ENCODE results near the gene TYW1. TPM values are rescaled to one million over a fixed set of nuclear protein-coding genes. Genes with fewer than 3 reads are reported as not detected.
"Not testable (repeated sequence)": the region's sequence is repeated elsewhere in the genome, so short reads cannot be mapped to it uniquely, and the experiment has no call there.

TYW1 gene
- total RNA-seq, 3 donors from 2014 or later, result 21.5 to 30.3 (median 26.3) TPM

DNA sequence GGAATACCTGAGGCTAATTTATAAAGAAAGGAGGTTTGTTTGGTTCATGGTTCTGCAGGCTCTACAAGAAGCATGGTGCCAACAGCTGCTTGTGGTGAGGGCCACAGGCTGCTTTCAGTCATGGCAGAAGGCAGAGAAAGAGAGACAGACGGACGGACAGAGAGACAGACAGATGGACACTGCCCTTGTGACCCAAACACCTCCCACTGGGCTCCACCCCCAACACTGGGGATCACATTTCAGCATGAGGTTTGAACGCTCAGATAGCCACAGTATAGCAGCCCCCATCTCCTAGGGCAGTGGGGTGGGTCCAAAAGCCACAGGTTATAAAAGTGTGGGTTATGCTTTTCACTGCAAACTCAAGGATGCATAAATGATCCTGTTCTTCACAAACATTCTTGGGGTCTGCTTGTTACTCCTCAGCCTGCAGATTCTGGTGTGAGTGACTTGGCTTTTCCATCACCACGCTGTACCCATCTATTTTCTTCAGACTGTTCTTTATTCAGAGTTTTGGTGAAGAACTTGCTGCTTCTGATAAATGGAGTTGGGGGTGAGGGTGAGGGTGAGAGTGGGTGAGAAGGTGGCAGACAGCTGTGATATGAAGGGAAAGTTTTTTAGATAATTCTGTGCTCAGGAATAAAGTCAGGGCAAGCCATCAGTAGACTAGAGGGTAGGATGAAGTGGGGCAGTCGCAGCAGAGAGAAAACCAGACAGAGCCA is 194.5 kb downstream of the TYW1 start:
- not testable (repeated sequence) for ATAC-seq; H3K9me3 Mint-ChIP-seq; DNase-seq; H3K27me3 Mint-ChIP-seq (ENCODE audit: low read depth); H3K4me3 Mint-ChIP-seq
- Mint-ChIP-seq H3K36me3 (ENCODE audit: insufficient read depth) (peaks cover 26% of the 10 kb centered on the region), H3K4me1 (ENCODE audit: low read depth) (peaks cover 26% of the 10 kb centered on the region)

DNA sequence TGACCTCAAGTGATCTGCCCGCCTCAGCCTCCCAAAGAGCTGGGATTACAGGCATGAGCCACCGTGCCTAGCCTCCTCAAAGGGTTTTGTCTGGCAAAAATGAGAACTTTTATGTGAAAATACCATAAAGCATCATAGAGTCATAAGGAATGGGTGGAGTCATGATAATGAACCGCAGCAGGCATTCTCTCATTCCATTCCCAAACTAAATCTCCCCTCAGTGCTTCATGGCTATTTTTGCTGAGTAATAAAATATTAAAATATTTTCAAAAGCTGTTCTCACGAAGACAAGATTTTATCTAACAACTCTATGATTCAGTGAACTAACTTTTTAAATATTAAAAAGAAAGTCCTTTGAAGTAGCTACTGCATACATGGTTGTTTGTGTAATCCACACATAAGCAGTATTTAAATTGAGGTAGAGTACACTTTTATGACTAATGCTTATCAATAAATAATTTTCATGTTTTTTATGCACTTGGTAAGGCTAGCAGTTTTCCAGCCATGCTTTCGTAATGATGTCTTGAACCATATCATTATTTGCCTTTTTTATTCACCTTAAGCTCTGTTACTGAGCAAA is 195.6 kb downstream of the TYW1 start:
- peaks cover 26% of the 10 kb centered on the region for H3K4me1 Mint-ChIP-seq (ENCODE audit: low read depth)
- H3K4me3 Mint-ChIP-seq, result not testable (repeated sequence)

DNA sequence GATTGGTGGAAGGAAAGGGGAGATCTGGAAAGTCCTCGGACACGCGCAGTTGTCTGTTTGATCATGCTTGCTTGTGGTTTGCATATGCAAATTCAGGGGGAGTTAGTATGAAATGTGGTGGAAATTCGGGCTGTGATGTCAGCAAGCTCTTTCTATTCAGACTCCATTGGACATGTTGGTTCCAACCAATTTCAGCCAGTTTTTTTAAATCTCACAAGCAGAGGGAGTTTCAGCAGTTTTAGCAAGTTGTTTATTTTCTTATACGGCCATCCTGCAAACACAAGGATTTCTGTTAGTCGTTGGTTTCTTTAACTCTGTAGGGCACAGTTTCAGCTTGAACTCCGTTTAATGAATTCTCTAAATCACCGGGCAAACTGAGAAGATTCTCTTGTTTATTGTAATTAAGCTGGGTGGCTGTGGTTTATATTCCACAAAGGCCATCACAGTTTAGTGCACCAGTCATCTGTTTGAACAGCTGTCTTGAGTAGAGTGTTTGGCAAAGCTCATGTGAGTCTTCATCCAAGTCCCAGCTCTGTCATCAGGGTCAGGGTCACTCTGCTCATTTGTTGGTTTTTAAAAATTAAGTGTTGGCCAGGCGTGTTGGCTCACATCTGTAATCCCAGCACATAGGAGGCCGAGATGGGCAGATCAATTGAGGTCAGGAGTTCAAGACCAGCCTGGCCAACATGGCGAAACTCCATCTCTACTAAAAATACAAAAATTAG is 196.4 kb downstream of the TYW1 start:
- H3K36me3 Mint-ChIP-seq (ENCODE audit: insufficient read depth), result peaks cover 36% of the 10 kb centered on the region
- H3K4me1 Mint-ChIP-seq (ENCODE audit: low read depth), result peaks cover 26% of the 10 kb centered on the region
- H3K4me3 Mint-ChIP-seq; H3K9me3 Mint-ChIP-seq; ATAC-seq; H3K27me3 Mint-ChIP-seq (ENCODE audit: low read depth); DNase-seq: not testable (repeated sequence)

More for the DNA sequence above, 195.6 kb downstream of the TYW1 start:
- not testable (repeated sequence) for ATAC-seq; H3K27me3 Mint-ChIP-seq (ENCODE audit: low read depth); DNase-seq; H3K9me3 Mint-ChIP-seq
- H3K36me3 Mint-ChIP-seq (ENCODE audit: insufficient read depth), result peaks cover 33% of the 10 kb centered on the region

DNA sequence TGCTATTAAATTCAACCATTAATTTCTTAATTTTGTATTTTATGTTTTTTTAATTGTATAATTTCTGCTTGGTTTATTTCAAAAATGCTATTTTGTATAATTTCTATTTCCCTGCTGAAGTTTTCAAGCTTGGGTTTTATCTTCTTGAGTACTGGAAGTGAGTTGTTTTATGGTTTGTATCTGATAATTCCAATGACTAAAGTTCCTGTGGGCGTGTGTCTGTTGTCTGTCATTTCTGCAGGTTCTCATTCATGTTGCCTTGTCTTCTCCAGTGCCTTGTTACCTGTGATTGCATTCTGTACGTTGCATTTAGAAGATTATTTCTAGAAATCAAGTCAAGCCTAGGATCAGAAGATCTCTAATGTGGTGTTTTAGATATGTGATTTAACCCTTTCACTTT is 199.5 kb downstream of the TYW1 start:
- not testable (repeated sequence) for H3K9me3 Mint-ChIP-seq; H3K4me3 Mint-ChIP-seq; DNase-seq; H3K4me1 Mint-ChIP-seq (ENCODE audit: low read depth); ATAC-seq; H3K27me3 Mint-ChIP-seq (ENCODE audit: low read depth)
- H3K36me3 Mint-ChIP-seq (ENCODE audit: insufficient read depth), result peaks cover 43% of the 10 kb centered on the region

DNA sequence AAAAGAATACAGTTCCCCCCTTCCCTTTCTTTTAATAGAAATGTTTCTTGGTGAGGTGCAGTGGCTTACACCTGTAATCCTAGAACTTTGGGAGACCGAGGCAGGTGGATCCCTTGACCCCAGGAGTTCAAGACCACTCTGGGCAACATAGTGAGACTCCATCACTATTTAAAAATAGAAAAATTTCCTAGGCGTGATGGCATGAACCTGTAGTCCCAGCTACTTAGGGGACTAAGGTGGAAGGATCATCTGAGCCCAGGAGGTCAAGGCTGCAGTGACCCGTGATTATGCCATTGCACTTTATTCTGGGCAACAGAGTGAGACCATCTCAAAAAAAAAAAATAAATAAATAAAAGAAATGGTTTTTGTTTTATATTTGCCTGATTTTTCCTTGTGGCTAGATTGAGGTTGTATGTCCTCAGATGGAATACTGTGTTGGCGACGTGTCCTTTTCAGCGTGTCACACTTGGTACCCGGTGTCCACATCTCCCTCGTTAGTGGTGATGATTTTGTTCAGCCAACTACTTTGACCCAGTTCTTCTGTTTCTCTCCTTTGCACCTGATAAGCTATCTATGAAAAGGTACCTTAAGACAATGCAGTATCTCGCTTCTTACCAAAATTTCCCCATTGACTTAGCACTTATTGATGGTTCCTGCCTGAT is 202.4 kb downstream of the TYW1 start:
- not testable (repeated sequence) for H3K27me3 Mint-ChIP-seq (ENCODE audit: low read depth); H3K4me1 Mint-ChIP-seq (ENCODE audit: low read depth); H3K9me3 Mint-ChIP-seq; ATAC-seq; DNase-seq; H3K4me3 Mint-ChIP-seq
- peaks cover 49% of the 10 kb centered on the region for H3K36me3 Mint-ChIP-seq (ENCODE audit: insufficient read depth)

DNA sequence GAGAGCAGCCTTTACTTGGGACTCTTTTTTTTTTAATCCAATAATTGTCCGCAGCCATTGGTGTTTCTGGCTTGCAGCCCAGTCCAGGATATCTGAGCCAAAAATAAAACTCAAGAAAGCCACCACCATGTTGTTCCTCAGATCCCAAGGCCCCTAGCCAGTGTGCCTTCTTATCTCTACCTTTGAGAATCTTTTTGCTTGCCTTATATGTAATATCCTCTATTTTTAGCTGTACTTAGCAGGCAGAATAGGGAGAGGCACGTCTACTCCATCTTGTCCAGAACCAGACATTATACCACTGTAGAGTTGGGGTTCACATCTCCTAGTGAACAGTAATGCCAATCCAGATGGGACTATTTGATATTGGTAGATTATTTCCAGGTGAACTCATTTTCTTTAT is 209.1 kb downstream of the TYW1 start:
- peaks cover 38% of the 10 kb centered on the region for H3K36me3 Mint-ChIP-seq (ENCODE audit: insufficient read depth)
- H3K27me3 Mint-ChIP-seq (ENCODE audit: low read depth), result not testable (repeated sequence)

DNA sequence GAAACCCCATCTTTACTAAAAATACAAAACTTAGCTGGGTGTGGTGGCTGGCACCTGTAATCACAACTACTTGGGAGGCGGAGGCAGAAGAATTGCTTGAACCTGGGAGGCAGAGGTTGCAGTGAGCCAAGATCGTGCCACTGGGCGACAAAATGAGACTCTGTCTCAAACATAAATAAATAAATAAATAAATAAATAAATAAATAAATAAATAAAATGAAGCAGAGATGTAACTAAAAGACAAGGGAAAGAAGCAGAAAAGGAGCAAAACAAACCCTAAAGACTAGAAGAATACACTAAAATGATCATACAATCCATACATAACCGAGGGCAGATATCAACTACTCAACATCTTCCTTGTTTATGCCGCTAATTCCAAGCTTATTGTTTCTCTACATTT is 209.8 kb downstream of the TYW1 start:
- DNase-seq (no peak), ATAC-seq (no peak)
- Mint-ChIP-seq H3K27me3 (ENCODE audit: low read depth) (no peaks in the 10 kb centered on the region), H3K36me3 (ENCODE audit: insufficient read depth) (peaks cover 37% of the 10 kb centered on the region), H3K4me1 (ENCODE audit: low read depth) (no peaks in the 10 kb centered on the region), H3K4me3 (no peak overlapping the region), H3K9me3 (peaks cover 4% of the 10 kb centered on the region)

More for the DNA sequence above, 209.1 kb downstream of the TYW1 start:
- not testable (repeated sequence) for DNase-seq; H3K4me1 Mint-ChIP-seq (ENCODE audit: low read depth); H3K9me3 Mint-ChIP-seq; ATAC-seq; H3K4me3 Mint-ChIP-seq

DNA sequence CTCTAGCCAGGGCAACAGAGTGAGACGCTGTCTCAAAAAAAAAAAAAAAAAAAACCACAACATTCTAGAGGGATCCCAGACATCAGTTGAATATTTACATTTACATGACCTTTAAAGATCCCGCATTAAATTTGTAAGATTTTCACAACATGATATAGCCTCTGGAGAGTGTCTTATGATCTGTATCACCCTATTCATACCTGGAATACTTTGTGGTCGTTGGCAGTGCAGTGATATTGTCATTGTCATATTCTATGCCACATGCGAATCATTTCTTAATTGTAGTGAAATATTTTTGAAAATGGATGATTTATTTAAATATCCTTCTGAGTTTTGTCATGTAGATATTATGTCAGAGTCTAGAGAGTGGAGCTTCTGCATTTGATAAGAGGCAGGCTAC is 212.0 kb downstream of the TYW1 start:
- ATAC-seq; H3K4me1 Mint-ChIP-seq (ENCODE audit: low read depth); H3K9me3 Mint-ChIP-seq; H3K27me3 Mint-ChIP-seq (ENCODE audit: low read depth); H3K4me3 Mint-ChIP-seq; DNase-seq: not testable (repeated sequence)
- peaks cover 35% of the 10 kb centered on the region for H3K36me3 Mint-ChIP-seq (ENCODE audit: insufficient read depth)

DNA sequence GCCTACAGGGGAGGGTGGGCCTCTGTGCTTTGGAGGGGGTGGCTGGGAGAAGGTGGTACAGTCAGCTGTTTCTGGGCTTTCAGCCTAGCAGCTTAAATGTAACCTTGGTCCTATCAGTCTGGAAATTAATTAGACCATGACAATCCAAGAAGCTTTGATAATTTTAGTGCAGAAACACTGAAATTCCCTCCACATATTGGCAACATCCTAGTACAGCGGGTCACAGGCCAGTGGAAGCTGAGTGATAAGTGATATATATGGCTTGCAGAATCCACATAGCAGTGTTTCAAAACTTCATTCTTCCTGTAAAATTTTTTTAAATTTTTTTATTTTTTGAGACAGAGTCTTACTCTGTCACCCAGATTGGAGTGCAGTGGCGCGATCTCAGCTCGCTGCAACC is 212.6 kb downstream of the TYW1 start:
- ATAC-seq, result no peak
- no peaks in the 10 kb centered on the region for H3K4me1 Mint-ChIP-seq (ENCODE audit: low read depth)
- H3K36me3 Mint-ChIP-seq (ENCODE audit: insufficient read depth), result peaks cover 32% of the 10 kb centered on the region
- no peaks in the 10 kb centered on the region for H3K27me3 Mint-ChIP-seq (ENCODE audit: low read depth)
- no peak overlapping the region for H3K4me3 Mint-ChIP-seq
- peaks cover 4% of the 10 kb centered on the region for H3K9me3 Mint-ChIP-seq
- DNase-seq, result no peak

DNA sequence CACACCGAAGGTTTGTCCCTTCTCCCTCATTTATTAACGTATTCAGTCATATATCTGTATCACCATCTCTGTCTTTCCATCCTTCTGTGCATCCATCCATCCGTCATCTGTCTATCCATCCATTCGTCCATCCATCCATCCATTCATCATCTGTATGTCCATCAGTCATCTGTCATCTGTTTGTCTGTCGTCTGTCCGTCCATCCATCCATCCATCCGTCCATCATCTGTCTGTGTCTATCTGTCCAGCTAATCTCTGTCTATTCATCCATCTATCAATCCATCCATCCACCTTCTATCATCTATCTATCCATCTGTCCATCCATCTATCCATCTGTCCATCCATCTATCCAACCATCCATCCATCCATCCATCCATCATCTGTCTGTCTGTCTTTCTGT is 213.9 kb downstream of the TYW1 start:
- H3K27me3 Mint-ChIP-seq (ENCODE audit: low read depth), result no peaks in the 10 kb centered on the region
- no peak for DNase-seq
- H3K36me3 Mint-ChIP-seq (ENCODE audit: insufficient read depth), result peaks cover 29% of the 10 kb centered on the region
- H3K9me3 Mint-ChIP-seq, result peaks cover 4% of the 10 kb centered on the region
- no peak for ATAC-seq
- no peak overlapping the region for H3K4me3 Mint-ChIP-seq
- H3K4me1 Mint-ChIP-seq (ENCODE audit: low read depth), result peaks cover 5% of the 10 kb centered on the region

DNA sequence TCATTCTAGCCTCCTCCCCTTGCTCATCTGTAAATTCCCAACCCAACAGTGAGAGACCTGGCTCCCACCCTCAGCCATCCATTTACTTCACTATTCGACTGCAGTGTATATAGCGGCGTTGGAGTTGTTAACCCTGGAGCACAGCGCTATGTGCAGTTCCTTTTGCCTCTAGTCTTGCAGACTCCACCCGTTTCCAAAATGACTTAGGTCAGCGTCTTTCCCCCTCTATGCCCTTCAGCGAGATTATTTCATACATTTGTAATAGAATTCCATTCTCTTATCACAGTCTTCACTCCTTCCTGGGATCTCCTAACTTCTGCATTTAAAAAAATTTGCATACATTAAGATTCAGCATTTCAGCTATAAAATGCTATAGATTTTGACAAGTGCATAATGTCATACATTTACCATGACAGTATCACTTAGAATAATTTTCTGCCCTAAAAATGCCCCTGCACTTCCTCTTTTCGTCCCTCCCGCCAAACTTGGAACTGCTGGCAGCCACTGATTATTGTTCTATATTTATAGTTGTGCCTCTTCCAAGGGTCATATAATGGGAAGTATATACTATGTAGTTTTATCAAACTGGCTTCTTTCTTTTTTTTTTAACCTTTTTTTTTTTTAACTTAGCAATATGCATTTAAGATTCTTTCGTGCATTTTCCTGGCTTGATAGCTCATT is 215.2 kb downstream of the TYW1 start:
- not testable (repeated sequence) for ATAC-seq; H3K27me3 Mint-ChIP-seq (ENCODE audit: low read depth); H3K4me3 Mint-ChIP-seq; H3K9me3 Mint-ChIP-seq; H3K4me1 Mint-ChIP-seq (ENCODE audit: low read depth); DNase-seq
- peaks cover 31% of the 10 kb centered on the region for H3K36me3 Mint-ChIP-seq (ENCODE audit: insufficient read depth)

DNA sequence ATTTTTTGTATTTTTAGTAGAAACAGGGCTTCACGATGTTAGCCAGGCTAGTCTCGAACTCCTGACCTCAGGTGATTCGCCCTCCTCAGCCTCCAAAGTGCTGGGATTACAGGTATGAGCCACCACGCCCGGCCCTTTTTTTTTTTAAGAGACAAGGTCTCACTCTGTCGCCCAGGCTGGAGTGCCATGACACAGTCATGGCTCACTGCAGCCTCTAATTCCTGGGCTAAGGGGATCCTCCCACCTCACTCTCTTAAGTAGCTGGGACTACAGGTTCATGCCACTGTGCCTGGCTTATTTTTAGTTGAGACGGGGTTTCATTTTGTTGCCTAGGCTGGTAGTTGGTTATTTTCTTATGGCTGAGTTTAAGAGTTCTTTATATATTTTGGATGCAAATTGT is 216.4 kb downstream of the TYW1 start:
- H3K27me3 Mint-ChIP-seq (ENCODE audit: low read depth); H3K4me1 Mint-ChIP-seq (ENCODE audit: low read depth); H3K4me3 Mint-ChIP-seq; DNase-seq; ATAC-seq: not testable (repeated sequence)
- Mint-ChIP-seq H3K36me3 (ENCODE audit: insufficient read depth) (peaks cover 32% of the 10 kb centered on the region), H3K9me3 (peaks cover 15% of the 10 kb centered on the region)

DNA sequence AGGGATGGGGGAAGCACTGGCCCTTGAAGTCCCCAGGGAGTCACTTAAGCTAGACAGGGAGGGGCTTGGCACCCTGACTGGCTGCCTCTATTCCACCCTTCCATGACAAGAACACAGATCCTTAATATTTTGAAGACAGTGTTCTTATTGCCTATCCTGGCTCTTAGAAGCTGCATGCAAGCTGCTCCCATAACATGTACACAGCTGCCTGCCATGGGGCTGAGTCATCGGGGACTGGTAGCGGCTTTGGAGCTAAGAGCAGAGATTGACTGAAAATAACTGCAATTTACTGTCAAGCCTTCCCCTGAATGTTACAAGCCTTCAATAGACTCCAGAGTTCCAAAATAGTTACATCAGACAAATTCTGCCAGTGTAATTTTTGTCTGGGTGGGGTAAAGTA is 226.9 kb downstream of the TYW1 start:
- Mint-ChIP-seq H3K4me1 (ENCODE audit: low read depth) (peaks cover 15% of the 10 kb centered on the region), H3K36me3 (ENCODE audit: insufficient read depth) (peaks cover 28% of the 10 kb centered on the region)
- not testable (repeated sequence) for H3K4me3 Mint-ChIP-seq; DNase-seq; ATAC-seq; H3K9me3 Mint-ChIP-seq; H3K27me3 Mint-ChIP-seq (ENCODE audit: low read depth)

DNA sequence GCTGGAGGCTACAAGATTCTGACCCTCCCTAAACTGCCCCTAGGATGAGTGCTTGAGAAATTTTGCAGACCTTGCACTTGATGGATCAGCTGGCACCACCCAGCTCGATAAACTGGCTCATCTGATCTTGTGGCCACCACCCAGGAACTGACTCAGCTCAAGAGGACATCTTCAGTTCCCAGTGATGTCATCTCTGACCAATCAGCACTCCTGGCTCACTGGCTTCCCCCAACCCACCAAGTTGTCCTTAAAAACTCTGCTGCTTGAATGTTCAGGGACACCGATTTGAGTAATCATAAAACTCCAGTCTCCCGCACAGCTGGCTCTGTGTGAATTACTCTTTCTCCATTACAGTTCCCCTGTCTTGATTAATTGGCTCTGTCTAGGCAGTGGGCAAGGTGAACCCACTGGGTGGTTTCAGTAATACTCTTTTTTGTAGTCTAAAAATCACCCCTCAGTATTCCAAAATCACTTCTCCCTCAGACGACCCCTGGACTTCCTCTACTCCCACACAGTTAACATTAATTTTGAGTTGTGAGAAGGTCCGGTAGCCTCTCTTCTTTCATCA is 229.8 kb downstream of the TYW1 start:
- peaks cover 34% of the 10 kb centered on the region for H3K36me3 Mint-ChIP-seq (ENCODE audit: insufficient read depth)
- H3K4me3 Mint-ChIP-seq; H3K27me3 Mint-ChIP-seq (ENCODE audit: low read depth); H3K4me1 Mint-ChIP-seq (ENCODE audit: low read depth); ATAC-seq; H3K9me3 Mint-ChIP-seq; DNase-seq: not testable (repeated sequence)

Data from activated T-cell treated with anti-CD3 and anti-CD28 coated beads, Interleukin-2, amount 50 U/mL, for 4 hours (primary cell).